GM13976 (cell line): ENCODE data around the gene KRT80.
A peak's percentile ranks its signal among the peaks of the same experiment; 100 is the strongest.

ENCODE experiments used
- DNase-seq: peaks from one replicate; pipeline ENCODE4 v3.0.0; 2012; ENCODE audit warnings: low spot score
- CTCF ChIP-seq: IDR thresholded peaks from 2 replicates; pipeline ENCODE4 v1.5.1; 2012; ENCODE audit warnings: borderline replicate concordance, mild to moderate bottlenecking; ENCODE audit not compliant: insufficient read depth; ENCODE audit errors: extremely low read depth, missing control alignments, control extremely low read depth
- in situ Hi-C: fragments of 300-500 bp; cut with MboI; formaldehyde crosslinking; loops from one replicate; pipeline ENCODE4 v1.12.0; 2022; ENCODE audit warnings: low sequenced_read_pairs, mixed read lengths, inconsistent platforms; ENCODE audit not compliant: unreplicated experiment

The KRT80 gene

GRCh38 chr12:52207106-52207505 lies 15.3 kb upstream of the KRT80 start:
- in situ Hi-C loops = no loop called here
- TF ChIP-seq CTCF = no peak
- DNase-seq = peak; percentile 16

- DNase-seq = no peak
- no peak for TF ChIP-seq CTCF
- in situ Hi-C loops = no loop called here
These were observed 14.7 kb upstream of the KRT80 start for GRCh38 chr12:52206304-52207040.

- no peak for TF ChIP-seq CTCF
- DNase-seq = no peak
- in situ Hi-C loops = no loop called here
These were observed 13.9 kb upstream of the KRT80 start for GRCh38 chr12:52205612-52206303.

GRCh38 chr12:52204931-52205505 lies 13.2 kb upstream of the KRT80 start:
- no peak for TF ChIP-seq CTCF
- in situ Hi-C loops = no loop called here
- no peak for DNase-seq

GRCh38 chr12:52204095-52204930 lies 12.5 kb upstream of the KRT80 start:
- DNase-seq = no peak
- in situ Hi-C loops = no loop called here
- no peak for TF ChIP-seq CTCF
